Neuronal stem cell (in vitro differentiated cells): ENCODE measurements around the gene CTF1.

Experiments
- DNase-seq: peaks from one replicate; pipeline ENCODE4 v3.0.0-alpha.2; 2013; ENCODE audit warnings: low spot score
- H2AFZ ChIP-seq: one replicate; pipeline ENCODE4 v1.6.1; 2013; ENCODE audit warnings: mild to moderate bottlenecking, low read length, inconsistent platforms
- H2AK5ac ChIP-seq: 2 replicates; pipeline ENCODE4 v1.6.1; 2013; ENCODE audit warnings: low read depth, mild to moderate bottlenecking, inconsistent platforms, low read length, moderate library complexity, mixed read lengths
- H2BK120ac ChIP-seq: 2 replicates; pipeline ENCODE4 v1.6.1; 2013; ENCODE audit warnings: low read depth, mild to moderate bottlenecking, inconsistent platforms, low read length, moderate library complexity, mixed read lengths
- H2BK12ac ChIP-seq: one replicate; pipeline ENCODE4 v1.6.1; 2013; ENCODE audit warnings: low read length, inconsistent platforms
- H2BK15ac ChIP-seq: 2 replicates; pipeline ENCODE4 v1.6.1; 2013; ENCODE audit warnings: mild to moderate bottlenecking, low read length, inconsistent platforms, mixed read lengths
- H2BK5ac ChIP-seq: one replicate; pipeline ENCODE4 v1.6.1; 2013; ENCODE audit warnings: inconsistent platforms, mild to moderate bottlenecking, low read length, moderate library complexity
- H3K14ac ChIP-seq: one replicate; pipeline ENCODE4 v1.6.1; 2013; ENCODE audit warnings: low read length, inconsistent platforms
- H3K18ac ChIP-seq: 2 replicates; pipeline ENCODE4 v1.6.1; 2013; ENCODE audit warnings: low read length, inconsistent platforms
- H3K23ac ChIP-seq: 2 replicates; pipeline ENCODE4 v1.6.1; 2013; ENCODE audit warnings: low read depth, mild to moderate bottlenecking, mixed read lengths, low read length, inconsistent platforms; ENCODE audit not compliant: poor library complexity
- H3K27ac ChIP-seq: replicated peaks from 3 replicates; pipeline ENCODE4 v1.5.1; 2013; ENCODE audit warnings: low read length, inconsistent platforms
- H3K27me3 ChIP-seq, 3 experiments: 2 replicates each; pipeline ENCODE4 v1.6.1; 2013; ENCODE audit warnings: low read length in 3 of 3, mild to moderate bottlenecking in 2 of 3, inconsistent platforms in 1 of 3, low read depth in 1 of 3, mixed read lengths in 1 of 3, moderate library complexity in 1 of 3; ENCODE audit not compliant: control insufficient read depth in 3 of 3, insufficient read depth in 3 of 3
- H3K36me3 ChIP-seq, 2 donors: replicated peaks in 1 of 2; 2 replicates each; pipeline ENCODE4 v1.6.1; 2013; ENCODE audit warnings: low read length in 2 of 2; ENCODE audit not compliant: control insufficient read depth in 2 of 2, insufficient read depth in 2 of 2
- H3K4ac ChIP-seq: 2 replicates; pipeline ENCODE4 v1.6.1; 2013; ENCODE audit warnings: inconsistent platforms, mild to moderate bottlenecking, low read length, moderate library complexity
- H3K4me1 ChIP-seq, 2 donors: 1 replicate in 1 of 2; 2 replicates in 1 of 2; pipeline ENCODE4 v1.6.1; 2013; ENCODE audit warnings: low read length in 2 of 2, low read depth in 1 of 2; ENCODE audit not compliant: control insufficient read depth in 2 of 2, insufficient read depth in 1 of 2
- H3K4me2 ChIP-seq: one replicate; pipeline ENCODE4 v1.6.1; 2013; ENCODE audit warnings: mild to moderate bottlenecking, low read length, inconsistent platforms; ENCODE audit not compliant: insufficient read depth, poor library complexity, severe bottlenecking
- H3K4me3 ChIP-seq, 2 donors: 2 replicates each; pipeline ENCODE4 v1.5.1; 2013; ENCODE audit warnings: low read length in 2 of 2, mild to moderate bottlenecking in 2 of 2, inconsistent platforms in 1 of 2, moderate library complexity in 1 of 2
- H3K79me1 ChIP-seq: one replicate; pipeline ENCODE4 v1.6.1; 2013; ENCODE audit warnings: low read depth, mild to moderate bottlenecking, inconsistent platforms, low read length, moderate library complexity
- H3K9ac ChIP-seq: one replicate; pipeline ENCODE4 v1.6.1; 2013; ENCODE audit warnings: mild to moderate bottlenecking, low read depth, low read length, inconsistent platforms; ENCODE audit not compliant: poor library complexity
- H3K9me3 ChIP-seq, 2 donors: replicated peaks in 1 of 2; 2 replicates each; pipeline versions ENCODE3 to v1.6.1; 2013; ENCODE audit warnings: low read length in 2 of 2, mild to moderate bottlenecking in 2 of 2, inconsistent platforms in 1 of 2, low read depth in 1 of 2, mixed read lengths in 1 of 2, moderate library complexity in 1 of 2; ENCODE audit not compliant: control insufficient read depth in 2 of 2, insufficient read depth in 1 of 2
- H4K8ac ChIP-seq: one replicate; pipeline ENCODE4 v1.6.1; 2013; ENCODE audit warnings: low read depth, mild to moderate bottlenecking, inconsistent platforms, low read length, moderate library complexity
- H4K91ac ChIP-seq: one replicate; pipeline ENCODE4 v1.6.1; 2013; ENCODE audit warnings: low read length, low read depth, mild to moderate bottlenecking, inconsistent platforms; ENCODE audit not compliant: poor library complexity
- WGBS, 2 donors: extraction: QIAGEN DNeasy Blood & Tissue Kit; methylation state at CpG; one replicate each; pipeline ENCODE4 v1.1.7; 2013; ENCODE audit warnings: missing lambda C conversion rate in 2 of 2, mixed read lengths in 1 of 2; ENCODE audit not compliant: insufficient read length in 2 of 2, insufficient replicate concordance in 1 of 2; ENCODE audit errors: extremely low coverage in 2 of 2; 5-methylcytosine and 5-hydroxymethylcytosine counted together

CTF1 gene

GRCh38 chr16:30904114-30904780, 7.8 kb downstream of the CTF1 start:
- H3K36me3 ChIP-seq: peaks cover 0 to 2% of the 10 kb centered on the region in 2 donors
- H3K9ac ChIP-seq: no peak overlapping the region
- peak overlapping the region; percentile 79 for H2AFZ ChIP-seq
- H4K91ac ChIP-seq: no peak overlapping the region
- no peaks in the 10 kb centered on the region for H3K79me1 ChIP-seq
- peak overlapping the region; percentile 8 for H3K14ac ChIP-seq
- H3K9me3 ChIP-seq: no peaks in the 10 kb centered on the region
- H3K18ac ChIP-seq: peak overlapping the region; percentile 71
- peak overlapping the region; percentile 66 for H3K4ac ChIP-seq
- H4K8ac ChIP-seq: no peak overlapping the region
- H3K4me1 ChIP-seq: peaks cover 8 to 14% of the 10 kb centered on the region in 2 donors
- no peaks in the 10 kb centered on the region for H3K27me3 ChIP-seq
- DNase-seq: no peak
- no peak overlapping the region for H3K4me2 ChIP-seq
- no peak overlapping the region for H3K27ac ChIP-seq
- peak overlapping the region; percentile 100 for H2AK5ac ChIP-seq
- peak overlapping the region; percentile 82 for H2BK120ac ChIP-seq
- WGBS, 2 donors: no CpG with 5 or more reads among the region's 19 CpGs
- no peak overlapping the region for H3K4me3 ChIP-seq
- peak overlapping the region; percentile 46 for H2BK12ac ChIP-seq
- H3K23ac ChIP-seq: no peak overlapping the region
- peak overlapping the region; percentile 83 for H2BK5ac ChIP-seq
- peak overlapping the region; percentile 60 for H2BK15ac ChIP-seq

- no peak overlapping the region for H2AK5ac ChIP-seq
- H3K4me3 ChIP-seq: no peak overlapping the region
- no peak overlapping the region for H2BK120ac ChIP-seq
- H3K18ac ChIP-seq: no peak overlapping the region
- H2BK15ac ChIP-seq: peak overlapping the region; percentile 7
- no peak overlapping the region for H3K4me2 ChIP-seq
- H3K4ac ChIP-seq: no peak overlapping the region
- no peak overlapping the region for H4K8ac ChIP-seq
- H3K79me1 ChIP-seq: no peaks in the 10 kb centered on the region
- H3K9me3 ChIP-seq: no peaks in the 10 kb centered on the region
- H4K91ac ChIP-seq: no peak overlapping the region
- H3K27me3 ChIP-seq: no peaks in the 10 kb centered on the region
- H3K4me1 ChIP-seq: peaks cover 12 to 26% of the 10 kb centered on the region in 2 donors
- peak overlapping the region; percentile 24 for H2BK12ac ChIP-seq
- no peak overlapping the region for H3K27ac ChIP-seq
- H3K36me3 ChIP-seq: peaks cover 0 to 2% of the 10 kb centered on the region in 2 donors
- no peak for DNase-seq
- no peak overlapping the region for H3K23ac ChIP-seq
- no peak overlapping the region for H3K9ac ChIP-seq
- no peak overlapping the region for H2AFZ ChIP-seq
- no peak overlapping the region for H2BK5ac ChIP-seq
- WGBS, 2 donors: no CpG with 5 or more reads among the region's 4 CpGs
- H3K14ac ChIP-seq: no peak overlapping the region
Measured at GRCh38 chr16:30907064-30907463, 10.7 kb downstream of the CTF1 start.

- H4K91ac ChIP-seq: no peak overlapping the region
- H2BK120ac ChIP-seq: peak overlapping the region; percentile 89
- WGBS, 2 donors: no CpG with 5 or more reads among the region's 18 CpGs
- H2BK15ac ChIP-seq: peak overlapping the region; percentile 92
- H3K4ac ChIP-seq: no peak overlapping the region
- peak overlapping the region; percentile 96 for H2BK5ac ChIP-seq
- H3K4me2 ChIP-seq: peak overlapping the region; percentile 38
- no peak overlapping the region for H4K8ac ChIP-seq
- H3K79me1 ChIP-seq: no peaks in the 10 kb centered on the region
- H3K18ac ChIP-seq: peak overlapping the region; percentile 95
- H3K4me3 ChIP-seq: no peak overlapping the region
- peak overlapping the region; percentile 68 for H2AFZ ChIP-seq
- peak overlapping the region; percentile 14 for H3K27ac ChIP-seq
- H2BK12ac ChIP-seq: peak overlapping the region; percentile 88
- no peak overlapping the region for H3K14ac ChIP-seq
- H3K27me3 ChIP-seq: no peaks in the 10 kb centered on the region
- no peak for DNase-seq
- H3K23ac ChIP-seq: peak overlapping the region; percentile 86
- peaks cover 12 to 22% of the 10 kb centered on the region in 2 donors for H3K4me1 ChIP-seq
- H3K9me3 ChIP-seq: no peaks in the 10 kb centered on the region
- no peaks in the 10 kb centered on the region for H3K36me3 ChIP-seq
- peak overlapping the region; percentile 82 for H3K9ac ChIP-seq
- H2AK5ac ChIP-seq: peak overlapping the region; percentile 99
Measured at GRCh38 chr16:30910427-30911029, 14.1 kb downstream of the CTF1 start.

GRCh38 chr16:30912794-30913412, 16.5 kb downstream of the CTF1 start:
- Histone ChIP-seq H3K9me3 (no peaks in the 10 kb centered on the region), H4K8ac (no peak overlapping the region), H2BK5ac (peak overlapping the region; percentile 90), H3K4me1 (peaks cover 6 to 26% of the 10 kb centered on the region in 2 donors), H3K14ac (no peak overlapping the region), H2BK15ac (peak overlapping the region; percentile 95), H2AK5ac (peak overlapping the region; percentile 79), H3K4me3 (no peak overlapping the region), H3K27ac (no peak overlapping the region), H3K27me3 (no peaks in the 10 kb centered on the region), H3K4ac (peak overlapping the region; percentile 53), H2BK12ac (peak overlapping the region; percentile 12), H4K91ac (peak overlapping the region; percentile 53), H3K9ac (no peak overlapping the region), H3K18ac (peak overlapping the region; percentile 5), H3K79me1 (no peaks in the 10 kb centered on the region), H2AFZ (no peak overlapping the region), H2BK120ac (peak overlapping the region; percentile 87), H3K4me2 (no peak overlapping the region), H3K23ac (no peak overlapping the region), H3K36me3 (no peaks in the 10 kb centered on the region)
- DNase-seq: no peak
- no CpG with 5 or more reads among the region's 6 CpGs for WGBS, 2 donors
